Measurements from ENCODE around the gene CDC42EP2. TPM values are rescaled to one million over a fixed set of nuclear protein-coding genes. Genes with fewer than 3 reads are reported as not detected.

CDC42EP2 gene
- total RNA-seq, 2 experiments from 2014 or later, result 0.96 TPM; not detected in 1

DNA sequence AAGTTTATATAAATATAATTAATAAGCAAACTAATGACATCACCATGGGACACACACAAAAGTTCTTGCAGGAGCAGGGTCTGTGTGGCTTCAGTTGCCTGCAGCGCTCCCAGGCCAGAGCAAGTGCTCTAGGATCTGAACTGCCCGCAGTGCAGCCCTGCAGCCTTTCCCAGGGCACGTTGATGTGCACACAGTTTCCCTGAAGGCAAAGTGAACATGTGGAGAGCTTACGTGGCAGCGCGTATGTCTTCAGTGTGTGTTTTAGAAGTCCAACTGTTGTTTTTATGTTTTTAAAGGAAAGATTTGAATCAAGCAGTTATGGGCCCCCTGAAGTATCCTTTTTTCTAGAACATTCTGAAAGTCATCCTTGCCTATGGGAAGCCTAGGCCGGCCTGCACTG, 38.7 kb downstream of the CDC42EP2 start:
- intact Hi-C loops (cut with DNase I, micrococcal nuclease), result no loop called here
- Mint-ChIP-seq H3K27ac (peak overlapping the region; percentile 64), H3K36me3 (ENCODE audit: low read depth) (peaks cover 50% of the 10 kb centered on the region), H3K4me1 (ENCODE audit: low read depth) (peaks cover 18% of the 10 kb centered on the region), H3K4me3 (peak overlapping the region; percentile 85), H3K27me3 (no peaks in the 10 kb centered on the region), H3K9me3 (no peaks in the 10 kb centered on the region)
- ChIA-PET CTCF (interaction anchor here (0.9 to 1.3 kb wide), 3 partner anchors 13 to 37 kb away, joined by 3 to 6 read pairs (median 5); no protein-coding TSS in a partner anchor), POLR2A (interaction anchor here (0.9 to 2.6 kb wide), 3 partner anchors 9 to 78 kb away, joined by 3 to 13 read pairs (median 3); partner anchors contain the start of gene DPF2)
- H3K27ac ChIP-seq (ENCODE audit: low read depth in 1 of 2, low read length in 2 of 2), result peak overlapping the region in 1 of 2 donors; percentile 26
- no peaks in the 10 kb centered on the region for H3K9me3 ChIP-seq (ENCODE audit: control insufficient read depth in 1 of 2, insufficient read depth in 1 of 2, low read length in 2 of 2)
- TF ChIP-seq, protein P1, sequence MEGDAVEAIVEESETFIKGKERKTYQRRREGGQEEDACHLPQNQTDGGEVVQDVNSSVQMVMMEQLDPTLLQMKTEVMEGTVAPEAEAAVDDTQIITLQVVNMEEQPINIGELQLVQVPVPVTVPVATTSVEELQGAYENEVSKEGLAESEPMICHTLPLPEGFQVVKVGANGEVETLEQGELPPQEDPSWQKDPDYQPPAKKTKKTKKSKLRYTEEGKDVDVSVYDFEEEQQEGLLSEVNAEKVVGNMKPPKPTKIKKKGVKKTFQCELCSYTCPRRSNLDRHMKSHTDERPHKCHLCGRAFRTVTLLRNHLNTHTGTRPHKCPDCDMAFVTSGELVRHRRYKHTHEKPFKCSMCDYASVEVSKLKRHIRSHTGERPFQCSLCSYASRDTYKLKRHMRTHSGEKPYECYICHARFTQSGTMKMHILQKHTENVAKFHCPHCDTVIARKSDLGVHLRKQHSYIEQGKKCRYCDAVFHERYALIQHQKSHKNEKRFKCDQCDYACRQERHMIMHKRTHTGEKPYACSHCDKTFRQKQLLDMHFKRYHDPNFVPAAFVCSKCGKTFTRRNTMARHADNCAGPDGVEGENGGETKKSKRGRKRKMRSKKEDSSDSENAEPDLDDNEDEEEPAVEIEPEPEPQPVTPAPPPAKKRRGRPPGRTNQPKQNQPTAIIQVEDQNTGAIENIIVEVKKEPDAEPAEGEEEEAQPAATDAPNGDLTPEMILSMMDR (IDR thresholded peaks at IDR 0.05), result no peak
- DNase-seq (no peak), ATAC-seq (ENCODE audit: poor library complexity) (no peak)
- H3K4me3 ChIP-seq (ENCODE audit: low read length), result no peak overlapping the region
- H3K27me3 ChIP-seq (ENCODE audit: control insufficient read depth in 1 of 2, insufficient read depth in 2 of 2, low read length in 2 of 2), result no peaks in the 10 kb centered on the region
- peaks cover 42% of the 10 kb centered on the region for H3K36me3 ChIP-seq (ENCODE audit: insufficient read depth, low read length)
- peaks cover 20% of the 10 kb centered on the region for H3K4me1 ChIP-seq (ENCODE audit: insufficient read depth, low read length)

DNA sequence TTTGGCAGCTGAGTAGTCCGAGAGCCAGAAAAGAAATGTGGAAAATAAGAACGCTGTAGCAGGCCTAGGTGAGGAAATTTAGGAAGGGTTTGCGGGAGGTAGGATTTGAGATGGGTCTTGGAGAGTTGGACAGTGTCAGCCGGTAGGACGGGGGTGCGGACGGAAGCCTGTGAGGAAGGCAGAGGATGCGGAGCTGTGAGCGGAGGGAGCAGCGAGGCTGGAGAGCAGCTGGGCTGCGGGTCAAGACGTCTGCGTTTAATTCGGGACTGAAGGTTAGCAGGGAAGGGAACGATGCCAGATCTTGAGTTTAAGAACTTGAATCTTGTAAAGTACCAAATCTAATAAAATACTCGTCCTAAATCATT, 39.2 kb downstream of the CDC42EP2 start:
- no peaks in the 10 kb centered on the region for H3K9me3 Mint-ChIP-seq
- H3K27ac ChIP-seq (ENCODE audit: low read depth in 1 of 2, low read length in 2 of 2), result peak overlapping the region in 1 of 2 donors; percentile 26
- ChIA-PET CTCF (interaction anchor here (1.0 kb wide), 2 partner anchors 24 to 39 kb away, joined by 3 to 4 read pairs; no protein-coding TSS in a partner anchor), POLR2A (interaction anchor here (0.9 to 2.6 kb wide), 6 partner anchors 10 to 222 kb away, joined by 3 to 13 read pairs (median 3); partner anchors contain the start of genes DPF2, EHBP1L1 and MALAT1)
- peak overlapping the region; percentile 61 for H3K4me3 ChIP-seq (ENCODE audit: low read length)
- intact Hi-C loops (cut with DNase I, micrococcal nuclease), result no loop called here
- H3K36me3 Mint-ChIP-seq (ENCODE audit: low read depth), result peaks cover 45% of the 10 kb centered on the region
- H3K27ac Mint-ChIP-seq, result peak overlapping the region; percentile 64
- H3K4me1 Mint-ChIP-seq (ENCODE audit: low read depth), result peaks cover 18% of the 10 kb centered on the region
- no peaks in the 10 kb centered on the region for H3K27me3 Mint-ChIP-seq
- peak in 1 of 14 experiments; percentile 44 for DNase-seq
- peak overlapping the region; percentile 85 for H3K4me3 Mint-ChIP-seq
- H3K4me1 ChIP-seq (ENCODE audit: insufficient read depth, low read length), result peaks cover 20% of the 10 kb centered on the region
- no peak for ATAC-seq (ENCODE audit: poor library complexity)
- peaks cover 37% of the 10 kb centered on the region for H3K36me3 ChIP-seq (ENCODE audit: insufficient read depth, low read length)
- H3K9me3 ChIP-seq (ENCODE audit: control insufficient read depth in 1 of 2, insufficient read depth in 1 of 2, low read length in 2 of 2), result no peaks in the 10 kb centered on the region
- TF ChIP-seq, protein P1 (IDR thresholded peaks at IDR 0.05), result no peak
- H3K27me3 ChIP-seq (ENCODE audit: control insufficient read depth in 1 of 2, insufficient read depth in 2 of 2, low read length in 2 of 2), result no peaks in the 10 kb centered on the region

DNA sequence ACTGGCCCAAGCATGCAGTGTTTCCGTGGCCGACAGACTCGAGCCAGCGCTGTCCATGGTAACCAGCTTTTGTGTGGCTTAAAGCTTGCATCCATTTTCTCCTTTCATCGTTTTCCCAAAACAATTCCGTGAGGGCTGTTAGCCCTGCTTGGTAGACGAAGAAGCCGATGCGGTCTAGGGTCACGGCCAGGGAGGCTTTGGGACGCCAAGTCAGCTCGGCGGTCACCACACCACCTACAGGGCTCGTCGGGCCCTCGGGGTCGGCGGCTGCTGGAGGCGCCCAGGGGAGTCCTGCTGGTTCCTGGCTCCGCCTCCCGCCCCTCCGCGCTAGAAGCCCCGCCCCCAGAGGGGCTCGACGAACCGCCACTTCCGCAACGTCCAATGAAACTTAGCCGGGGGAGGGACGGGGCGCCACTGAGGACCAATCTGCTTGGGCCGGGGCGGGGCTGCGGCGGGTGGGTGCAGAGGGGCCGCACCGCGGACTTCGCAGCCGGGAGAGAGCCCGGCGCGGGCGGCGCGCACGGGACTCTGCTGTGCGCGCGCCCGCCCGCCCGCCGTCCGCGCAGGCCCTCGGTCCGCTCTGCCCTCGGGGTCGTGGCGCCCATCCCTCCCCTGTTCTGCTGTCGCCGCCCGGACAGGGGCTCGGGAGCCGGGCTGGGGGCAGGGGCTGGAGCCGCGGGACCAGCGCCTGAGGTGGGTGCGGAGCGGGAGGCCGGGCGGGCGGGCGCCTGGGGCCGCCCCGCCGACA, 39.8 kb downstream of the CDC42EP2 start, which contains the start of gene TIGD3:
TIGD3 (plus strand) TSS at position 487 of the 748 bp plus-strand sequence. CDS start 1,058 bp downstream, outside the sequence.
- intact Hi-C loops (cut with DNase I, micrococcal nuclease), result no loop called here
- H3K4me3 Mint-ChIP-seq, result peak within 1 kb of the TSS; percentile 97
- peaks cover 18% of the 10 kb centered on the region for H3K4me1 Mint-ChIP-seq (ENCODE audit: low read depth)
- peaks cover 41% of the 10 kb centered on the region for H3K36me3 Mint-ChIP-seq (ENCODE audit: low read depth)
- peak within 1 kb of the TSS; percentile 61 for H3K4me3 ChIP-seq (ENCODE audit: low read length)
- peak within 1 kb of the TSS in 1 of 2 donors; percentile 26 for H3K27ac ChIP-seq (ENCODE audit: low read depth in 1 of 2, low read length in 2 of 2)
- TF ChIP-seq, protein P1 (IDR thresholded peaks at IDR 0.05), result no peak
- ChIA-PET POLR2A (interaction anchor here (0.9 to 3.0 kb wide), 7 partner anchors 10 to 222 kb away, joined by 3 to 19 read pairs (median 3); partner anchors contain the start of genes DPF2, EHBP1L1 and MALAT1), CTCF (interaction anchor here (1.0 to 2.2 kb wide), 4 partner anchors 24 to 39 kb away, joined by 3 to 9 read pairs (median 4); partner anchors contain the start of gene SLC25A45)
- H3K9me3 ChIP-seq (ENCODE audit: control insufficient read depth in 1 of 2, insufficient read depth in 1 of 2, low read length in 2 of 2), result no peaks in the 10 kb centered on the region
- peaks cover 32% of the 10 kb centered on the region for H3K36me3 ChIP-seq (ENCODE audit: insufficient read depth, low read length)
- H3K27ac Mint-ChIP-seq, result peak within 1 kb of the TSS; percentile 79
- no peaks in the 10 kb centered on the region for H3K27me3 Mint-ChIP-seq
- H3K4me1 ChIP-seq (ENCODE audit: insufficient read depth, low read length), result peaks cover 20% of the 10 kb centered on the region
- H3K27me3 ChIP-seq (ENCODE audit: control insufficient read depth in 1 of 2, insufficient read depth in 2 of 2, low read length in 2 of 2), result no peaks in the 10 kb centered on the region
- H3K9me3 Mint-ChIP-seq, result no peaks in the 10 kb centered on the region
- peak; percentile 91 to 99 (median 96) for DNase-seq
- peak; percentile 96 for ATAC-seq (ENCODE audit: poor library complexity)

Measured in CD4-positive, alpha-beta T cell (primary cell).